Activated naive CD4-positive, alpha-beta T cell treated with anti-CD3 and anti-CD28 coated beads for 36 hours (primary cell): ENCODE results near the gene LIX1L. TPM values are rescaled to one million over a fixed set of nuclear protein-coding genes. Genes with fewer than 3 reads are reported as not detected.

Experiments
- CTCF ChIA-PET: fragments of 350-600 bp; sonication (Branson Sonifier 250); formaldehyde crosslinking; loops from one replicate; lab custom pipeline; 2021; ENCODE audit warnings: antibody characterized with exemption; lab: Charles Lee
- DNase-seq: peaks from one replicate; pipeline ENCODE4 v3.0.0-alpha.2; 2020
- H3K27ac Mint-ChIP-seq: one replicate; pipeline ENCODE4 v1.8.0; 2021; ENCODE audit warnings: mild to moderate bottlenecking, mixed read lengths
- H3K27me3 Mint-ChIP-seq: one replicate; pipeline ENCODE4 v1.8.0; 2021; ENCODE audit warnings: low read depth, mixed read lengths
- H3K36me3 Mint-ChIP-seq: one replicate; pipeline ENCODE4 v1.8.0; 2021; ENCODE audit warnings: low read depth, mixed read lengths
- H3K4me1 Mint-ChIP-seq: one replicate; pipeline ENCODE4 v1.8.0; 2021; ENCODE audit warnings: low read depth, mixed read lengths
- H3K4me3 Mint-ChIP-seq: one replicate; pipeline ENCODE4 v1.8.0; 2021; ENCODE audit warnings: mild to moderate bottlenecking, moderate library complexity, mixed read lengths
- H3K9me3 Mint-ChIP-seq: one replicate; pipeline ENCODE4 v1.8.0; 2021; ENCODE audit warnings: mixed read lengths
- intact Hi-C: fragments of 100-400 bp; cut with micrococcal nuclease; formaldehyde crosslinking; loops from one replicate; pipeline ENCODE4 v1.15.1; 2023
- total RNA-seq, 2 experiments: library from RNA; stranded (reverse); gene quantifications; one replicate each; pipeline ENCODE4 v1.2.3, GENCODE V29; 2021

The LIX1L gene
- total RNA-seq, 2 experiments from 2014 or later = 43.6 to 44.3 TPM

DNA sequence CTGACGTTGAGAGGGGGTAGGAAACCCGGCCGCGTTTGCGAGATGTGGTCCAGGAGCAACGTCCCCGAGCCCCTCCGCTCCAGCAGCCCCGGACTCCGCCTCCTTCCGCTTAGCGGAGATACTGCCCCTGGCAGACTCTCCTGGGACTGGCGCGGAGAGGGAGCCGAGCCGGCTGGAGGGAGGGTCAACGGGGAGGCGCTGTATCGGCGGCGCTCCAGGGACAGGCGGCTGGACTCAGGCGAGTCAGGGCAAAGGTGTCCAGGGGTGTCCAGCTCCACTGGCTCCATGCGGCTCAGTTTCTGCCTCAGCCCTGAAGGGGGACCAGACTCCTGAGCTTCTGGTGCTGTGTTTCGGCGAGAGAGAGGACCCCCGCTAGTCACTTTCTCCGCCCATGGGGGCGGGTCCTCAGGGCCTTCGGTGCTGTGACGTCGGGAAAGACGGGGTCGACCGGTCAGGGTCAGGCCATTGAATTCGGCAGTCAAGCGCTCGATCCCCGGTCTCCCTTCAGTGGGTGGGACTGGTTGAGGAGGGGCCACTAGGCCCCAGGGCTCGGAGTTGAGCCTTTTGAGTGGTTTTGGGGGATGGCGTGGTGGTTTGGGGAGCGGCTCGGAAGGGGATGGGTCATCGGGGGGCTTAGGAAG, 2.8 kb upstream of the LIX1L start:
- CTCF ChIA-PET = interaction anchor here (1.5 kb wide), 1 partner anchor 42 kb away, joined by 3 read pairs; the partner anchor contains the start of gene PEX11B
- Mint-ChIP-seq H3K9me3 (no peaks in the 10 kb centered on the region), H3K27ac (peak overlapping the region; percentile 65), H3K27me3 (no peaks in the 10 kb centered on the region), H3K4me3 (peak overlapping the region; percentile 97), H3K4me1 (peaks cover 44% of the 10 kb centered on the region), H3K36me3 (no peaks in the 10 kb centered on the region)
- intact Hi-C loops = no loop called here
- DNase-seq = peak; percentile 61

- CTCF ChIA-PET = interaction anchor here (3.1 to 3.2 kb wide), 2 partner anchors 19 to 33 kb away, joined by 14 to 29 read pairs; partner anchors contain the start of gene RBM8A
- Mint-ChIP-seq H3K27me3 (no peaks in the 10 kb centered on the region), H3K4me1 (peaks cover 47% of the 10 kb centered on the region), H3K27ac (no peak overlapping the region), H3K36me3 (no peaks in the 10 kb centered on the region), H3K4me3 (peak overlapping the region; percentile 23), H3K9me3 (no peaks in the 10 kb centered on the region)
- intact Hi-C loops = no loop called here
- no peak for DNase-seq
Observed at GRCh38 chr1:145959957-145960467, 2.2 kb upstream of the LIX1L start.

DNA sequence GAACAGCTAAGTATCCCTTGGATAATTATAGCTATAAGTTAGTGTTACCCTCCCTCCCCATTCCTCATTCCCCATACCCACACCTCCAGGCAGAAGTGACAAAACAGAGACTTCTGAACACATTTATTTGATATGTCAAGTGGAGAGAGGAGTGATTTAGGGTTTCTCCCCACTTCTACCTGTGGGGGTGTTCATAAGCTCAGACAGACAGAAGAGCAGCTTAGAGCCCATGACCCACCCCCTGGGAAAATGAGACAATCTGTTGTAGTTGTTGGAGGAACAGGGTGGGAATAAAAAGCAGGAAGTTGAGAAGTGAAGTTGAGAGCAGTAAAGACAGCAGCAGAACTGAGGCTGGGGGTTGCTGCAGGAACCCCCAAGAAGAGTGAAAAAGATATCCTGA, 1.5 kb upstream of the LIX1L start:
- H3K4me3 Mint-ChIP-seq = peak overlapping the region; percentile 23
- intact Hi-C loops = no loop called here
- no peak for DNase-seq
- H3K27ac Mint-ChIP-seq = no peak overlapping the region
- peaks cover 53% of the 10 kb centered on the region for H3K4me1 Mint-ChIP-seq
- no peaks in the 10 kb centered on the region for H3K9me3 Mint-ChIP-seq
- H3K36me3 Mint-ChIP-seq = no peaks in the 10 kb centered on the region
- CTCF ChIA-PET = interaction anchor here (1.0 to 3.2 kb wide), 5 partner anchors 10 to 73 kb away, joined by 3 to 29 read pairs (median 5); partner anchors contain the start of gene RBM8A
- no peaks in the 10 kb centered on the region for H3K27me3 Mint-ChIP-seq

DNA sequence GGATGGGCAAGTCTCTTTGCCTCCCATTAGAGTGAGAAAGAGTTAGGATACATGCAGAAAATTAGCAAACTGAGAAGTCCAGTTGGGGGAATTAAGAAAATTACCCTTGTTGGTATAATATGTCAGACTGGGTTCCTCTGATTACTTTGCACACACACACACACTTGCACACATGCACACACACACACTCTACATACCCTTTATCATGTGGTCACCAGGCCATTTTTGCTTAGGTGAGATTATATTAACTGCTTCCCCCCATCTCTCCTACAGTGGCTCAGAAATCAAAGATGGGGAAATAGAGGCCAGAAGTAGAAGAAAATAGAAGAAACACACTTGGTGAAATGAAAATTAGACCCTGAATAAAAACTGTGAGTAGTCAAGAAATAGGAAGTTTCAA, 917 bp upstream of the LIX1L start:
- no peak for DNase-seq
- CTCF ChIA-PET = interaction anchor here (0.5 to 3.2 kb wide), 10 partner anchors 10 to 114 kb away, joined by 3 to 29 read pairs (median 5); partner anchors contain the start of genes NUDT17, PIAS3 and RBM8A
- Mint-ChIP-seq H3K4me3 (peak overlapping the region; percentile 83), H3K27ac (peak overlapping the region; percentile 20), H3K4me1 (peaks cover 56% of the 10 kb centered on the region), H3K9me3 (no peaks in the 10 kb centered on the region), H3K27me3 (no peaks in the 10 kb centered on the region), H3K36me3 (no peaks in the 10 kb centered on the region)
- intact Hi-C loops = loop anchor here (1.0 kb wide), 3 partner anchors 31 to 100 kb away; partner anchors contain the start of gene RBM8A

GRCh38 chr1:145956781-145957442, 905 bp downstream of the LIX1L start:
- no peaks in the 10 kb centered on the region for H3K9me3 Mint-ChIP-seq
- H3K36me3 Mint-ChIP-seq = peaks cover 4% of the 10 kb centered on the region
- H3K4me1 Mint-ChIP-seq = peaks cover 61% of the 10 kb centered on the region
- CTCF ChIA-PET = interaction anchor here (0.7 to 3.2 kb wide), 7 partner anchors 22 to 112 kb away, joined by 3 to 29 read pairs (median 6); partner anchors contain the start of genes NUDT17, PIAS3 and RBM8A
- no peak for DNase-seq
- intact Hi-C loops = loop anchor here (1.0 kb wide), 2 partner anchors 7 to 39 kb away; partner anchors contain the start of genes ANKRD34A, PEX11B and POLR3GL
- peak overlapping the region; percentile 83 for H3K4me3 Mint-ChIP-seq
- H3K27ac Mint-ChIP-seq = peak overlapping the region; percentile 83
- H3K27me3 Mint-ChIP-seq = no peaks in the 10 kb centered on the region

DNA sequence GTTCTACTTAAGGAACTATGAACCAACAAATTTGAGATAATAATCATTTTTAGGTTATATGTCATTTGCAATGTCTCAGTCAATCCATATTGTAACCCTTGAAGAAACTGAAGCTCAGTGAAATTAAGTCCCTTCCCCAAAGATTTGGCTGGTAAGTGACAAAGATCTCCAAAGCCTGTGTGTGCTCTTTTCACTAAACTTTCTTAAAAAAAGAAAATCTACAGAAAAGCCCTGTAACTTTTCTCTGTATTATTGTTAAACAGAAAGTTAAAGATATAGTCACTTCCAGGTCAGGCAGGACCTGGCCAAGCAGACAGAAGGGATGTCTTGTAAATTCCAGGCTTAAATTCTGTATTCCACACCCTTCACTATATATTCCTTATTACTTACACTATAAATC, 1.5 kb downstream of the LIX1L start:
- CTCF ChIA-PET = interaction anchor here (0.7 to 3.2 kb wide), 3 partner anchors 29 to 51 kb away, joined by 3 to 14 read pairs (median 3); partner anchors contain the start of gene RBM8A
- Mint-ChIP-seq H3K4me3 (peak overlapping the region; percentile 83), H3K27ac (peak overlapping the region; percentile 83), H3K36me3 (peaks cover 7% of the 10 kb centered on the region), H3K27me3 (no peaks in the 10 kb centered on the region), H3K4me1 (peaks cover 64% of the 10 kb centered on the region), H3K9me3 (no peaks in the 10 kb centered on the region)
- DNase-seq = no peak
- intact Hi-C loops = loop anchor here (1.0 kb wide), 1 partner anchor 8 kb away; the partner anchor contains the start of genes ANKRD34A and POLR3GL

DNA sequence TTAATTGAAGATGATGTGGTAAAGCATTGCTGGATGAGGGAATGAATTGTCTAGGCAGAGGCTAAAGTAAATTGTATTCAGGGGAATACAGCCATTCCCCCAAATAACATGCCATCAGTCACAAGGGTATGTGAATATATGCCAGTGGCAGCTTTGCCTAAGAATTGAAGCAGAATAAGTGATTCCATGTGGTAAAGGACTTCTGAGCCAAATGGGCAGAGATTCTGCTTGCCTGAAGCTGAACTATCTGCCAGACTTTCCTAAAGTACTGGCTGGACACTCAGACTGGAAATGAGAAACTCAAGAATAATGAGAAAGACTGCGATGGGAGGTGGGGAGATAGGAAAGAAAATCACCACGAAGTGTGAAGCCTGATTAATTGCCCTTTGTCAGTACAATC, 2.4 kb downstream of the LIX1L start:
- intact Hi-C loops = no loop called here
- CTCF ChIA-PET = interaction anchor here (1.0 to 1.3 kb wide), 2 partner anchors 8 to 28 kb away, joined by 3 to 6 read pairs; partner anchors contain the start of gene RBM8A
- H3K9me3 Mint-ChIP-seq = no peaks in the 10 kb centered on the region
- no peaks in the 10 kb centered on the region for H3K27me3 Mint-ChIP-seq
- no peak overlapping the region for H3K4me3 Mint-ChIP-seq
- H3K27ac Mint-ChIP-seq = no peak overlapping the region
- peaks cover 68% of the 10 kb centered on the region for H3K4me1 Mint-ChIP-seq
- peaks cover 9% of the 10 kb centered on the region for H3K36me3 Mint-ChIP-seq
- DNase-seq = no peak

DNA sequence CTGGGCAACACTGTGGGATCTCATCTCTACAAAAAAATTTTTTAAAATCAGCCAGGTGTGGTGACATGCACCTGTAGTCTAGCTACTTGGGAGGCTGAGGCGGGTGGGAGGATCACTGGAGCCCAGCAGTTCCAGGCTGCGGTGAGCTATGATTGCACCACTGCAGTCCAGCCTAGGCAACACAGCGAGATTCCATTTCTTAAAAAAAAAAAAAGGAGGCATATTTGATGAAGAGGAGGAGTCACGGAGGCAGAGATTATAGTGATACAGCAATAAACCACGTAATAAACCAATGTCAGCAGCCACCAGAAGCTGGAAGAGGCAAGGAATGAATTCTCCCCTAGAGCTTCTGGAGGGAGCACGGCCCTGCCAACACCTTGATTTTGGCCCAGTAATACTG, 4.0 kb downstream of the LIX1L start:
- peaks cover 67% of the 10 kb centered on the region for H3K4me1 Mint-ChIP-seq
- no peaks in the 10 kb centered on the region for H3K27me3 Mint-ChIP-seq
- no peak overlapping the region for H3K27ac Mint-ChIP-seq
- DNase-seq = no peak
- CTCF ChIA-PET = interaction anchor here (1.1 kb wide), 1 partner anchor 26 kb away, joined by 3 read pairs; the partner anchor contains the start of gene RBM8A
- peaks cover 9% of the 10 kb centered on the region for H3K36me3 Mint-ChIP-seq
- intact Hi-C loops = no loop called here
- H3K9me3 Mint-ChIP-seq = no peaks in the 10 kb centered on the region
- H3K4me3 Mint-ChIP-seq = no peak overlapping the region

DNA sequence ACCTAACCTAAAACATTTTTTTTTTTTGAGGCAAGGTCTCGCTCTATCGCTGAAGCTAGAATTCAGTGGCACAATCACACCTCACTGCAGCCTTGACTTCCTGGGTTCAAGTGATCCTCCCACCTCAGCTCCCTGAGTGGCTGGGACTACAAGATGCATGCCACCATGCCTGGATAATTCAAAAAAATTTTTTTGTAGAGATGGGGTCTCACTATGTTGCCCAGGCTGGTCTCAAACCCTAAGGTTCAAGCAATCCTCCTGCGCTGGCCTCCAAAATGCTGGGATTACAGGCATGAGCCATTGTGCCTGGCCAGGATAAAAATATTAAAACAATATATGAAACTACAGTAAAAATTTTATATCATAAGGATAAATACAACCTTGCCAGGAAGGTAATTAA, 4.9 kb downstream of the LIX1L start:
- peaks cover 9% of the 10 kb centered on the region for H3K36me3 Mint-ChIP-seq
- H3K27me3 Mint-ChIP-seq = no peaks in the 10 kb centered on the region
- intact Hi-C loops = no loop called here

GRCh38 chr1:145951526-145951925, 6.3 kb downstream of the LIX1L start:
- intact Hi-C loops = no loop called here
- H3K27me3 Mint-ChIP-seq = no peaks in the 10 kb centered on the region
- CTCF ChIA-PET = interaction anchor here (0.6 to 0.7 kb wide), 2 partner anchors 10 to 124 kb away, joined by 3 read pairs; no protein-coding TSS in a partner anchor
- peaks cover 9% of the 10 kb centered on the region for H3K36me3 Mint-ChIP-seq
- H3K4me1 Mint-ChIP-seq = peaks cover 67% of the 10 kb centered on the region
- DNase-seq = no peak
- no peak overlapping the region for H3K27ac Mint-ChIP-seq
- no peak overlapping the region for H3K4me3 Mint-ChIP-seq
- no peaks in the 10 kb centered on the region for H3K9me3 Mint-ChIP-seq

More for the DNA sequence above, 4.9 kb downstream of the LIX1L start:
- Mint-ChIP-seq H3K9me3 (no peaks in the 10 kb centered on the region), H3K27ac (no peak overlapping the region), H3K4me1 (peaks cover 59% of the 10 kb centered on the region), H3K4me3 (no peak overlapping the region)
- no peak for DNase-seq
- CTCF ChIA-PET = interaction anchor here (0.6 kb wide), 1 partner anchor 33 kb away, joined by 4 read pairs; no protein-coding TSS in a partner anchor

DNA sequence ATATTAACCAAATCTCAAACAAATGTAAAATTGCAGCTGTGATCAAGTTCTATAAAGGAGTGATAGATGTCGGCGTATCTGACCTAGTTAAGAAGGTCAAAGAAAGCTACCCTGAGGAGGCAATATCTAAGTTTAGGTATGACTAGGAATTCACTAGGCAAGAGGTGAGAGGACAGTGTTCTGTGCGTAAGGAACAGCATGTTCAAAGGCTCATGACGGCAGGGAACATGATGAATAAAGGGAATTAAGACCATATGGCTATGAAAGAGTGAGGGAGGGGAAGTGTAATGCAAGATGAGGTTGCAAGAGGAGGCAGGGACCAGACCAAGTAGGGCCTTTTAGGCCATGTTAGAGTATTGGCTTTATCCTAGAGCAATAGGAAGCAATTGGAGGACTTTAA, 8.6 kb downstream of the LIX1L start:
- no peak for DNase-seq
- Mint-ChIP-seq H3K27ac (no peak overlapping the region), H3K36me3 (peaks cover 16% of the 10 kb centered on the region), H3K4me1 (peaks cover 52% of the 10 kb centered on the region), H3K9me3 (no peaks in the 10 kb centered on the region), H3K4me3 (no peak overlapping the region), H3K27me3 (no peaks in the 10 kb centered on the region)
- CTCF ChIA-PET = interaction anchor here (0.7 to 2.1 kb wide), 2 partner anchors 9 to 22 kb away, joined by 3 to 5 read pairs; partner anchors contain the start of genes LIX1L and RBM8A
- intact Hi-C loops = no loop called here

DNA sequence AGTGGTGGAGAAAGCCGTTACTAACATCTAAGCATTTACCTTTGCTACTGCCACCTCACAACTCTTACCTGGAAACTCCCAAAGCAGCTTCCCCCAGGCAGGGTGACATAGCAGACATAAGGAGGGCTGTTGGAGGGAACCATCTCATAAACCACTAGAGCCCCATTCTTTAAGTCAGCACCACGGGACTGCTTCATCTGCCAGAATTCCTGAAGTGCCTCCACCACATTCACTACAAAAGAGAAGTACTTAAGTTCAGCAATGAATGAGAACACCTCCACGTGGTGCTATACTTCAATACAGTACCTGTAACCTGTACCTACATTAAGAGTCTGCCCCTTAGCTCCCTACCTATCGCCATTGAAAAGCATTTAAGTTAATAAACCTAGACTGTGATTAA, 10.3 kb downstream of the LIX1L start:
- intact Hi-C loops = no loop called here
- H3K4me1 Mint-ChIP-seq = peaks cover 41% of the 10 kb centered on the region
- peaks cover 19% of the 10 kb centered on the region for H3K36me3 Mint-ChIP-seq

More for the DNA sequence above, 10.3 kb downstream of the LIX1L start:
- CTCF ChIA-PET = no interaction called here
- H3K27me3 Mint-ChIP-seq = no peaks in the 10 kb centered on the region
- H3K27ac Mint-ChIP-seq = no peak overlapping the region
- no peak for DNase-seq
- no peak overlapping the region for H3K4me3 Mint-ChIP-seq
- H3K9me3 Mint-ChIP-seq = no peaks in the 10 kb centered on the region
